ENCODE measurements around the gene ZNRF1. TPM values are rescaled to one million over a fixed set of nuclear protein-coding genes. Genes with fewer than 3 reads are reported as not detected.
A peak's percentile ranks its signal among the peaks of the same experiment; 100 is the strongest.
"Not testable (repeated sequence)": the region's sequence is repeated elsewhere in the genome, so short reads cannot be mapped to it uniquely, and the experiment has no call there.

ZNRF1 gene
- total RNA-seq, 1 donor from 2014 or later = 66.1 TPM

GRCh38 chr16:75025761-75026160, 26.9 kb downstream of the ZNRF1 start:
- peak overlapping the region; percentile 14 for H3K27ac Mint-ChIP-seq
- no peak for TF ChIP-seq CTCF (IDR thresholded peaks at IDR 0.05; ENCODE audit: unreplicated experiment)
- peaks cover 1% of the 10 kb centered on the region for H3K4me1 Mint-ChIP-seq (ENCODE audit: low read depth)
- no peak overlapping the region for H3K4me3 Mint-ChIP-seq (ENCODE audit: low read depth)
- H3K9me3 Mint-ChIP-seq (ENCODE audit: low read depth) = peaks cover 14% of the 10 kb centered on the region
- no peaks in the 10 kb centered on the region for H3K27me3 Mint-ChIP-seq
- no peak for DNase-seq (ENCODE audit: low spot score, unreplicated experiment)
- peaks cover 20% of the 10 kb centered on the region for H3K36me3 Mint-ChIP-seq (ENCODE audit: insufficient read depth)

- H3K36me3 Mint-ChIP-seq (ENCODE audit: insufficient read depth) = peaks cover 14% of the 10 kb centered on the region
- not testable (repeated sequence) for H3K27ac Mint-ChIP-seq; H3K9me3 Mint-ChIP-seq (ENCODE audit: low read depth); H3K4me1 Mint-ChIP-seq (ENCODE audit: low read depth); DNase-seq (ENCODE audit: low spot score, unreplicated experiment); H3K4me3 Mint-ChIP-seq (ENCODE audit: low read depth); H3K27me3 Mint-ChIP-seq
Observed at GRCh38 chr16:75026239-75026891, 27.5 kb downstream of the ZNRF1 start.

- no peak overlapping the region for H3K27ac Mint-ChIP-seq
- H3K36me3 Mint-ChIP-seq (ENCODE audit: insufficient read depth) = peaks cover 8% of the 10 kb centered on the region
Observed at GRCh38 chr16:75026892-75027391, 28.1 kb downstream of the ZNRF1 start.

GRCh38 chr16:75027520-75028300, 28.9 kb downstream of the ZNRF1 start:
- no peak overlapping the region for H3K27ac Mint-ChIP-seq
- no peak for DNase-seq (ENCODE audit: low spot score, unreplicated experiment)
- no peak for TF ChIP-seq CTCF (IDR thresholded peaks at IDR 0.05; ENCODE audit: unreplicated experiment)
- no peaks in the 10 kb centered on the region for H3K27me3 Mint-ChIP-seq
- H3K4me1 Mint-ChIP-seq (ENCODE audit: low read depth) = peaks cover 1% of the 10 kb centered on the region
- no peak overlapping the region for H3K4me3 Mint-ChIP-seq (ENCODE audit: low read depth)
- H3K9me3 Mint-ChIP-seq (ENCODE audit: low read depth) = peaks cover 1% of the 10 kb centered on the region
- H3K36me3 Mint-ChIP-seq (ENCODE audit: insufficient read depth) = peaks cover 7% of the 10 kb centered on the region

More at GRCh38 chr16:75026892-75027391, 28.1 kb downstream of the ZNRF1 start:
- H3K27me3 Mint-ChIP-seq = no peaks in the 10 kb centered on the region
- TF ChIP-seq CTCF (IDR thresholded peaks at IDR 0.05; ENCODE audit: unreplicated experiment) = no peak
- no peak overlapping the region for H3K4me3 Mint-ChIP-seq (ENCODE audit: low read depth)
- peaks cover 1% of the 10 kb centered on the region for H3K4me1 Mint-ChIP-seq (ENCODE audit: low read depth)
- H3K9me3 Mint-ChIP-seq (ENCODE audit: low read depth) = peaks cover 3% of the 10 kb centered on the region
- DNase-seq (ENCODE audit: low spot score, unreplicated experiment) = no peak

GRCh38 chr16:75028544-75029135, 29.8 kb downstream of the ZNRF1 start:
- Mint-ChIP-seq H3K4me3 (ENCODE audit: low read depth) (no peak overlapping the region), H3K27ac (no peak overlapping the region), H3K4me1 (ENCODE audit: low read depth) (peaks cover 1% of the 10 kb centered on the region), H3K9me3 (ENCODE audit: low read depth) (no peaks in the 10 kb centered on the region), H3K27me3 (no peaks in the 10 kb centered on the region), H3K36me3 (ENCODE audit: insufficient read depth) (peaks cover 3% of the 10 kb centered on the region)
- TF ChIP-seq CTCF (IDR thresholded peaks at IDR 0.05; ENCODE audit: unreplicated experiment) = no peak
- no peak for DNase-seq (ENCODE audit: low spot score, unreplicated experiment)
